ENCODE results near the gene GPATCH2L. TPM values are rescaled to one million over a fixed set of nuclear protein-coding genes. Genes with fewer than 3 reads are reported as not detected.
A peak's percentile ranks its signal among the peaks of the same experiment; 100 is the strongest.

GPATCH2L gene
- total and polyA plus RNA-seq, 4 donors: 4.3 to 69.9 (median 32.4) TPM

GRCh38 chr14:76133103-76133502 is 18.6 kb upstream of the GPATCH2L start:
- WGBS, 2 donors: 17 to 23% methylated on average over 4 of the region's 4 CpGs
- no peak overlapping the region for H3K4me3 ChIP-seq
- no peaks in the 10 kb centered on the region for H3K36me3 ChIP-seq (ENCODE audit: control insufficient read depth in 4 of 4, insufficient read depth in 4 of 4, low read length in 4 of 4)
- H3K4me1 ChIP-seq (ENCODE audit: control insufficient read depth in 5 of 5, insufficient read depth in 5 of 5, low read length in 5 of 5): peaks cover 0 to 3% (median 0%) of the 10 kb centered on the region in 5 donors
- no peak overlapping the region for H3K9ac ChIP-seq (ENCODE audit: insufficient read depth in 1 of 2, low read length in 2 of 2)
- H3K27ac ChIP-seq (ENCODE audit: low read depth in 1 of 2, low read length in 1 of 2): no peak overlapping the region
- peaks cover 6 to 60% (median 31%) of the 10 kb centered on the region in 3 donors for H3K27me3 ChIP-seq (ENCODE audit: control insufficient read depth in 3 of 3, insufficient read depth in 3 of 3, low read length in 2 of 3)
- DNase-seq (peak; percentile 61 to 72 (median 71)), ATAC-seq (ENCODE audit: insufficient read depth, low FRiP score) (no peak)
- H3K9me3 ChIP-seq (ENCODE audit: control insufficient read depth in 4 of 4, insufficient read depth in 3 of 4, low read length in 3 of 4): peaks cover 0 to 7% (median 0%) of the 10 kb centered on the region in 4 donors
- TF ChIP-seq CTCF (IDR thresholded peaks at IDR 0.05; ENCODE audit: control extremely low read depth, extremely low read depth): no peak

- H3K36me3 ChIP-seq (ENCODE audit: control insufficient read depth in 4 of 4, insufficient read depth in 4 of 4, low read length in 4 of 4): no peaks in the 10 kb centered on the region
- H3K27me3 ChIP-seq (ENCODE audit: control insufficient read depth in 3 of 3, insufficient read depth in 3 of 3, low read length in 2 of 3): peaks cover 6 to 65% (median 33%) of the 10 kb centered on the region in 3 donors
- peaks cover 0 to 8% (median 0%) of the 10 kb centered on the region in 5 donors for H3K4me1 ChIP-seq (ENCODE audit: control insufficient read depth in 5 of 5, insufficient read depth in 5 of 5, low read length in 5 of 5)
- H3K9me3 ChIP-seq (ENCODE audit: control insufficient read depth in 4 of 4, insufficient read depth in 3 of 4, low read length in 3 of 4): peaks cover 0 to 7% (median 0%) of the 10 kb centered on the region in 4 donors
- ATAC-seq (ENCODE audit: insufficient read depth, low FRiP score): no peak
- no peak for TF ChIP-seq CTCF (IDR thresholded peaks at IDR 0.05; ENCODE audit: control extremely low read depth, extremely low read depth)
- no peak for DNase-seq
- H3K27ac ChIP-seq (ENCODE audit: low read depth in 1 of 2, low read length in 1 of 2): no peak overlapping the region
- 89 to 90% methylated on average over 19 of the region's 19 CpGs for WGBS, 2 donors
- H3K9ac ChIP-seq (ENCODE audit: insufficient read depth in 1 of 2, low read length in 2 of 2): no peak overlapping the region
- H3K4me3 ChIP-seq: no peak overlapping the region
These were observed 17.5 kb upstream of the GPATCH2L start for GRCh38 chr14:76134231-76134630.

GRCh38 chr14:76135722-76136121 is 16.0 kb upstream of the GPATCH2L start:
- Histone ChIP-seq H3K9me3 (ENCODE audit: control insufficient read depth in 4 of 4, insufficient read depth in 3 of 4, low read length in 3 of 4) (peaks cover 0 to 7% (median 0%) of the 10 kb centered on the region in 4 donors), H3K27ac (ENCODE audit: low read depth in 1 of 2, low read length in 1 of 2) (no peak overlapping the region), H3K4me1 (ENCODE audit: control insufficient read depth in 5 of 5, insufficient read depth in 5 of 5, low read length in 5 of 5) (peaks cover 0 to 8% (median 0%) of the 10 kb centered on the region in 5 donors), H3K36me3 (ENCODE audit: control insufficient read depth in 4 of 4, insufficient read depth in 4 of 4, low read length in 4 of 4) (no peaks in the 10 kb centered on the region), H3K27me3 (ENCODE audit: control insufficient read depth in 3 of 3, insufficient read depth in 3 of 3, low read length in 2 of 3) (peaks cover 6 to 68% (median 38%) of the 10 kb centered on the region in 3 donors), H3K4me3 (no peak overlapping the region), H3K9ac (ENCODE audit: insufficient read depth in 1 of 2, low read length in 2 of 2) (no peak overlapping the region)
- no peak for TF ChIP-seq CTCF (IDR thresholded peaks at IDR 0.05; ENCODE audit: control extremely low read depth, extremely low read depth)
- WGBS, 2 donors: 56 to 64% methylated on average over 7 of the region's 7 CpGs
- ATAC-seq (ENCODE audit: insufficient read depth, low FRiP score): no peak
- DNase-seq: no peak

Data from lung (tissue), 12 donors.